Nephron progenitor cell (in vitro differentiated cells): Measurements from ENCODE around the gene ACOX3.
A peak's percentile ranks its signal among the peaks of the same experiment; 100 is the strongest.

Experiments used
- DNase-seq: peaks from one replicate; pipeline ENCODE4 v3.0.0; 2021
- H3K27ac Mint-ChIP-seq: 2 replicates; pipeline ENCODE4 v1.8.0; 2021; ENCODE audit warnings: mild to moderate bottlenecking, moderate library complexity, mixed read lengths
- H3K27me3 Mint-ChIP-seq: 2 replicates; pipeline ENCODE4 v1.8.0; 2021; ENCODE audit warnings: mild to moderate bottlenecking, low read depth, mixed read lengths; ENCODE audit not compliant: poor library complexity
- H3K36me3 Mint-ChIP-seq: 2 replicates; pipeline ENCODE4 v1.8.0; 2021; ENCODE audit warnings: low read depth, mixed read lengths
- H3K4me1 Mint-ChIP-seq: 2 replicates; pipeline ENCODE4 v1.8.0; 2021; ENCODE audit warnings: mixed read lengths
- H3K4me3 Mint-ChIP-seq: 2 replicates; pipeline ENCODE4 v1.8.0; 2021; ENCODE audit warnings: mild to moderate bottlenecking, moderate library complexity, mixed read lengths
- H3K9me3 Mint-ChIP-seq: 2 replicates; pipeline ENCODE4 v1.8.0; 2021; ENCODE audit warnings: mild to moderate bottlenecking, moderate library complexity, mixed read lengths
- TF ChIP-seq, protein P1 (sequence below): fragments of 200-600 bp; sonication (generic); IDR thresholded peaks from 2 replicates; pipeline ENCODE4 v1.5.0; 2021; ENCODE audit warnings: antibody characterized with exemption

Gene ACOX3

DNA sequence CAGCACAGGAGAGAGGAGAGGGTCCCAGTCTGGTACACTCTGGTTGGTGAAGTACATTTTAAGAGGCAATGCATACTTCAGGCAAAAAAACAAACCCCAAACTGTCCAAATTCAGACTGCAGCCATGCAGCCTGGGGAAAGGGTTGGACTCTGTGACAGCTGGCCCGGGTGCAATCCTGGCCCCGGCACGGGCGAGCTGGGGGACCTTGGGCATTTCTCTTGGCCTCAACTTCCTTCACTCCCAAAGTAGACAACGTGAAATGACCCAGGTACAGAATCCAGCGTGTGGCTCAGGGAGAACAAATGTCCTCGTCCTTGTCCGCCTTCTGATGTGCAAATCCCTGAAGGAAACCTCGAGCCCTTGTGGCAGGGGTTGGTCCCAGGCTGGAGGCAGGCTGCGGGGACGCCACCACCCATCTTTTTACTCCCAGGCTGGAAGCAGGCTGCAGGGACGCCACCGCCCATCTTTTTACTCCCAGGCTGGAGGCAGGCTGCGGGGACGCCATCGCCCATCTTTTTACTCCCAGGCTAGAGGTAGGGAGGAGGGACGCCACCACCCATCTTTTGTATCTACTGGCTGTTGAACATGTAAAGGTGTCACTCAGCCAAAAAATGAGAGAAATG is 62.3 kb downstream of the ACOX3 start:
- peaks cover 14% of the 10 kb centered on the region for H3K4me1 Mint-ChIP-seq
- H3K27me3 Mint-ChIP-seq: no peaks in the 10 kb centered on the region
- no peaks in the 10 kb centered on the region for H3K36me3 Mint-ChIP-seq
- H3K4me3 Mint-ChIP-seq: no peak overlapping the region
- no peaks in the 10 kb centered on the region for H3K9me3 Mint-ChIP-seq
- TF ChIP-seq, protein P1, sequence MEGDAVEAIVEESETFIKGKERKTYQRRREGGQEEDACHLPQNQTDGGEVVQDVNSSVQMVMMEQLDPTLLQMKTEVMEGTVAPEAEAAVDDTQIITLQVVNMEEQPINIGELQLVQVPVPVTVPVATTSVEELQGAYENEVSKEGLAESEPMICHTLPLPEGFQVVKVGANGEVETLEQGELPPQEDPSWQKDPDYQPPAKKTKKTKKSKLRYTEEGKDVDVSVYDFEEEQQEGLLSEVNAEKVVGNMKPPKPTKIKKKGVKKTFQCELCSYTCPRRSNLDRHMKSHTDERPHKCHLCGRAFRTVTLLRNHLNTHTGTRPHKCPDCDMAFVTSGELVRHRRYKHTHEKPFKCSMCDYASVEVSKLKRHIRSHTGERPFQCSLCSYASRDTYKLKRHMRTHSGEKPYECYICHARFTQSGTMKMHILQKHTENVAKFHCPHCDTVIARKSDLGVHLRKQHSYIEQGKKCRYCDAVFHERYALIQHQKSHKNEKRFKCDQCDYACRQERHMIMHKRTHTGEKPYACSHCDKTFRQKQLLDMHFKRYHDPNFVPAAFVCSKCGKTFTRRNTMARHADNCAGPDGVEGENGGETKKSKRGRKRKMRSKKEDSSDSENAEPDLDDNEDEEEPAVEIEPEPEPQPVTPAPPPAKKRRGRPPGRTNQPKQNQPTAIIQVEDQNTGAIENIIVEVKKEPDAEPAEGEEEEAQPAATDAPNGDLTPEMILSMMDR: no peak
- DNase-seq: no peak
- H3K27ac Mint-ChIP-seq: no peak overlapping the region

- Mint-ChIP-seq H3K4me1 (peaks cover 20% of the 10 kb centered on the region), H3K9me3 (no peaks in the 10 kb centered on the region), H3K36me3 (no peaks in the 10 kb centered on the region), H3K27ac (peak overlapping the region; percentile 18), H3K27me3 (no peaks in the 10 kb centered on the region), H3K4me3 (no peak overlapping the region)
- DNase-seq: no peak
- TF ChIP-seq, protein P1: no peak
Observed at GRCh38 chr4:8377103-8378075, 63.1 kb downstream of the ACOX3 start.

DNA sequence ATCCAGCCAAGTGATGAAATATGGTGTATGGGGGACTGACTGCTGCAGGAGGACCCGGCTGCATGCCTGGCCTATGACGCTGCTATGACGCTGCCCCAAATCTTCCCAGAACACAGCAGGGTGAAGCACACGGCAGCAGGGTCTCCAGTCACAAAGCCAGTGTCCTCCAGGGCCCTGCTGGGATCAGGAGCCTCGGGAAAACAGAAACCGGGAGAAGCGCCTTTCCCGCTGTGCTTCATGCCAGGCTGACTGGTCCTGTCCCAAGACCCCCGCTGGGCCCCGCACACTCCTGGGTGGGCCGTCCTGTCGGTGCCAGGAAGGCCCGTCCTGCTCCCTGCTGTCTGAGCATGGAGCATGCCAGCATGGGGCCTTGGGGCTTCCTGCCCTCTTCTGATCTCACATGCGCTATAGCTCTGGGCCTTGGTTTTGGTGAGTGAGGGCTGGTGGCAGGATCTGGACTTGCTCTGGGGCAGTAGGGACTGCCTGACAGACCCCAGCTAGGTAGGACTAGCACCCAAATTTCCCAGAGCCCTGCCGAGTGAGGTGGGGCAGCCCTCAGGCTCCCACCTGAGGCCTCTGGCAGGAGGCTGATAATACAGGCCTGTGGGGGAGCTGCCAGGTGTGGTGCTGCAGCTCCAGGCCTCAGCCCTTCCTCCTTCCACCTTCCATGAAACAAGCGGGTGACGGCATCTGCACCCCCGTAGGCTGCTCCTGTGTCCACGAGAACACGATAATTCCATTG is 64.0 kb downstream of the ACOX3 start:
- TF ChIP-seq, protein P1: no peak
- H3K27ac Mint-ChIP-seq: peak overlapping the region; percentile 18
- DNase-seq: no peak
- H3K4me3 Mint-ChIP-seq: no peak overlapping the region
- peaks cover 21% of the 10 kb centered on the region for H3K4me1 Mint-ChIP-seq
- H3K27me3 Mint-ChIP-seq: no peaks in the 10 kb centered on the region
- H3K9me3 Mint-ChIP-seq: no peaks in the 10 kb centered on the region
- no peaks in the 10 kb centered on the region for H3K36me3 Mint-ChIP-seq

- Mint-ChIP-seq H3K27ac (peak overlapping the region; percentile 87), H3K4me1 (peaks cover 24% of the 10 kb centered on the region), H3K4me3 (no peak overlapping the region), H3K9me3 (no peaks in the 10 kb centered on the region), H3K27me3 (no peaks in the 10 kb centered on the region), H3K36me3 (no peaks in the 10 kb centered on the region)
- TF ChIP-seq, protein P1: no peak
- no peak for DNase-seq
Observed at GRCh38 chr4:8374851-8375649, 65.5 kb downstream of the ACOX3 start.

- Mint-ChIP-seq H3K4me3 (no peak overlapping the region), H3K27me3 (no peaks in the 10 kb centered on the region), H3K27ac (no peak overlapping the region), H3K36me3 (no peaks in the 10 kb centered on the region), H3K9me3 (no peaks in the 10 kb centered on the region), H3K4me1 (peaks cover 24% of the 10 kb centered on the region)
- DNase-seq: no peak
- TF ChIP-seq, protein P1: no peak
Observed at GRCh38 chr4:8373973-8374545, 66.5 kb downstream of the ACOX3 start.
